Neutrophil (primary cell): Measurements from ENCODE around the gene PDCD6IP.
"Not testable (repeated sequence)": the region's sequence is repeated elsewhere in the genome, so short reads cannot be mapped to it uniquely, and the experiment has no call there.

Source experiments
- H3K27ac ChIP-seq: fragments of 200-600 bp; sonication (generic); 2 replicates; pipeline ENCODE4 v1.5.1; 2016; ENCODE audit warnings: mild to moderate bottlenecking, moderate library complexity
- H3K27me3 ChIP-seq: fragments of 200-600 bp; sonication (generic); 2 replicates; pipeline ENCODE4 v1.6.0; 2016; ENCODE audit warnings: mild to moderate bottlenecking
- H3K36me3 ChIP-seq: fragments of 200-600 bp; sonication (generic); 2 replicates; pipeline ENCODE4 v1.5.1; 2017
- H3K4me1 ChIP-seq, 2 experiments: fragments of 200-600 bp in 1 of 2; sonication (generic) in 1 of 2; 1 replicate in 1 of 2; 2 replicates in 1 of 2; pipeline versions ENCODE4 v1.5.1 to v1.6.1; 2013 to 2016; ENCODE audit warnings: low read depth in 1 of 2, low read length in 1 of 2, mild to moderate bottlenecking in 1 of 2, moderate library complexity in 1 of 2; ENCODE audit not compliant: control insufficient read depth in 1 of 2, insufficient read depth in 1 of 2
- H3K4me3 ChIP-seq, 2 experiments: fragments of 200-600 bp in 1 of 2; sonication (generic) in 1 of 2; 1 replicate in 1 of 2; 2 replicates in 1 of 2; pipeline ENCODE4 v1.5.1; 2013 to 2016; ENCODE audit warnings: low read depth in 1 of 2, low read length in 1 of 2, mild to moderate bottlenecking in 1 of 2, moderate library complexity in 1 of 2
- H3K9me3 ChIP-seq: fragments of 200-600 bp; sonication (generic); 2 replicates; pipeline ENCODE4 v1.5.1; 2016
- CTCF ChIP-seq: fragments of 200-600 bp; sonication (generic); IDR thresholded peaks from 2 replicates; pipeline ENCODE4 v1.5.1; 2016; ENCODE audit warnings: antibody characterized with exemption

The PDCD6IP gene

DNA sequence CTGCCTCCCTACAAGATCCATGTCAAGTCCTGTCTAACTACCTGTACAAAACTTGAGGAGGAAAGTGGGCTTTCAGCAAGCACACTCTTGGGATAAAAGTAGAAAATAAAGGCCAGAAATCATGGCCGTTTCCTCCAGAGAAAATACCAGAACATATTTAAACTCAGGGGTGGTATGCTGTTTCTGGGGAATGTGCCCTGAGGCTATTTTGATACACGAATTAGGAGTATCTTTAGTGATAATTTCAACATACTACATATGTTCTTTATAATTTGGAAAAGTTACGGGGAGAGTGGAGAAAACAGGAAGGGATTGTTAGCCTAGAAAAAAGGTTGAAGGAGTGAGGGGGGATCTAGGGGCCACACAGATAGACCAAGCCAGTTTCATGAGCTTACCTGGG lies 18.7 kb upstream of the PDCD6IP start:
- no peaks in the 10 kb centered on the region for H3K9me3 ChIP-seq
- H3K27ac ChIP-seq: no peak overlapping the region
- no peak for TF ChIP-seq CTCF
- H3K4me3 ChIP-seq: no peak overlapping the region
- H3K4me1 ChIP-seq: no peaks in the 10 kb centered on the region
- no peaks in the 10 kb centered on the region for H3K27me3 ChIP-seq
- no peaks in the 10 kb centered on the region for H3K36me3 ChIP-seq

GRCh38 chr3:33781413-33781812 lies 17.0 kb upstream of the PDCD6IP start:
- not testable (repeated sequence) for H3K36me3 ChIP-seq, H3K4me3 ChIP-seq, H3K27ac ChIP-seq, H3K9me3 ChIP-seq, H3K27me3 ChIP-seq, H3K4me1 ChIP-seq

GRCh38 chr3:33786565-33787327 lies 11.7 kb upstream of the PDCD6IP start:
- Histone ChIP-seq H3K27ac (no peak overlapping the region), H3K4me1 (peaks cover 2 to 3% of the 10 kb centered on the region in 2 experiments), H3K9me3 (no peaks in the 10 kb centered on the region), H3K4me3 (no peak overlapping the region), H3K27me3 (peaks cover 9% of the 10 kb centered on the region), H3K36me3 (no peaks in the 10 kb centered on the region)
- TF ChIP-seq CTCF: no peak

DNA sequence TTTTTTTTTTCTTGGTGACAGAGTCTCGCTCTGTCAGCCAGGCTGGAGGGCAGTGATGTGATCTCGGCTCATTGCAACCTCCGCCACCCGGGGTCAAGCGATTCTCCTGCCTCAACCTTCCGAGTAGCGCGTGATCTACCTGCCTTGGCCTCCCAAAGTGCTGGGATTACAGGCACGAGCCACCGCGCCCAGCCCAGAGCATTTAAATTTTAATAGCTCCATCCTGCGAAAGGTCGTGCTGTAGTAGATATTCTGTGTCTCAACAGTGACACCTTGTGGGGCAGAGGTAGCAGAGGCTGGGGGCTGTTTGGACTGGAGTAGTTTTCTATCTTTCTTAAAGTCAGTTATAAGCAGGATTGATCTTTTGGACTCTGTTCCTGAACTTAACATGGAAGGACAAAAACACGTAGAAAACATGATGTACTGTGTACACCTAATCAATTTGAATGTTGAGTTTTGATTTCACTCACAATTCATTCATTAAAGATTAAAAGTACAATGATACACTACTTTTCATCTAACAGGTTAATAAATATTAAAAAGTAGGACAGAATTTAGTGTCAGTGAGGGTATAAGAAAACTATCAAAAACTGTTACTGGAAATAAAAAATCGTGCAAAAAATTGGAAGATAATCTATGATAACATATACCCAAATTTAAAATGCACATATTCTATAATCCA lies 11.0 kb upstream of the PDCD6IP start:
- H3K36me3 ChIP-seq: no peaks in the 10 kb centered on the region
- H3K27me3 ChIP-seq: peaks cover 9% of the 10 kb centered on the region
- no peak overlapping the region for H3K4me3 ChIP-seq
- H3K27ac ChIP-seq: no peak overlapping the region
- peaks cover 3% of the 10 kb centered on the region in 2 experiments for H3K4me1 ChIP-seq
- H3K9me3 ChIP-seq: no peaks in the 10 kb centered on the region
- peak; percentile 10 for TF ChIP-seq CTCF

- Histone ChIP-seq H3K4me1 (peaks cover 3% of the 10 kb centered on the region in 2 experiments), H3K27ac (no peak overlapping the region), H3K9me3 (no peaks in the 10 kb centered on the region), H3K36me3 (no peaks in the 10 kb centered on the region), H3K27me3 (peaks cover 9% of the 10 kb centered on the region), H3K4me3 (no peak overlapping the region)
- TF ChIP-seq CTCF: no peak
Measured at GRCh38 chr3:33789183-33789954, 9.1 kb upstream of the PDCD6IP start.
